Fibroblast of the aortic adventitia (primary cell): Measurements from ENCODE around the gene MEDAG. TPM values are rescaled to one million over a fixed set of nuclear protein-coding genes. Genes with fewer than 3 reads are reported as not detected.

Source experiments
- DNase-seq: peaks from one replicate; pipeline ENCODE4 v3.0.0-alpha.2; 2010; ENCODE audit warnings: low read depth
- H3K4me3 ChIP-seq: 2 replicates; pipeline ENCODE4 v1.5.1; 2011; ENCODE audit warnings: low read depth, mild to moderate bottlenecking, control low read depth, low read length, moderate library complexity
- CTCF ChIP-seq: IDR thresholded peaks from 2 replicates; pipeline ENCODE4 v1.5.1; 2011; ENCODE audit warnings: mild to moderate bottlenecking, low read length, control low read depth, inconsistent platforms; ENCODE audit not compliant: insufficient read depth
- total RNA-seq: library from RNA; depleted of rRNA; stranded (reverse); fragments of >200 nt; gene quantifications from 2 replicates; pipeline ENCODE4 v1.2.3, GENCODE V29; 2012; ENCODE audit warnings: low replicate concordance

Gene MEDAG
- total RNA-seq, 1 donor = 122 TPM

DNA sequence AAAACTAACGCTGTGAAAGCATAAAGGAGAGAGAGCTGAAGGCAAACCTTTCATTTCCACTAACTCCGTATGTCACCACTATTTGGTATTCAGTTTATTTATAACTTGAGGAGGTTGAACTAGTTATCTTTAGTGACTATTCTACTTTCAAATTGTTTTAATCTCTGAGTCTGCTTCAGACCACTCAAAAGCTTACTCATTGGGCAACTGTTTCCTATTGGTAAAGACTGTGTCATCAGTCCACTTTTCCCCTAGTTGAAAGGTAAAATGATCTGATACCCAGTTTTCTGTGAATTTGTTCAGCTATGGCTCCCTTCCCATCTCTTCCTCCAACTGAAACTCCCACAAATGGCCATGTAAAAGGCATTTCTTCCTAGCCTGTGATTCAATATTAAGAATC is 65.5 kb downstream of the MEDAG start:
- H3K4me3 ChIP-seq = no peak overlapping the region
- peak; percentile 59 for DNase-seq
- no peak for TF ChIP-seq CTCF

DNA sequence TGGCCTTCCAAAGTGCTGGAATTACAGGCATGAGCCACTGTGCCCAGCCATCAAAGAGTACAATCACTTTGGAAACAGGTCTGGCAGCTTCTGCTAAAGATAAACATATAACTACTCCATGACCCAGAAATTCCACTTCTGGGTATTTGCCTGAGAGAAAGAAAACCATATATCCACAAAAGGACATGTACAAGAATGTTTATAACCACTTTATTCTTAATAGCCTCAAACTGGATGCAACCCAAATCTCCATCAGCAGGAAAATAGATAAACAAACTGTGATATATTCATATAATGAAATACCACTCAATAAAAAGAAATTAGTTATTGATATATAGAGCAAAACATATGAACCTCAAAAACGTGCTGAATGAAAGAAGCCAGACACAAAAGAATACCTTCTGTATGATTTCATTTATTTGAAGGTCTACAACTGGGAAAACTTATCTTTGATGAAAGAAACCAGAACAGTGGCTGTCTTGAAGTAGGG is 66.9 kb downstream of the MEDAG start:
- DNase-seq = no peak
- TF ChIP-seq CTCF = no peak
- H3K4me3 ChIP-seq = no peak overlapping the region

- H3K4me3 ChIP-seq = no peak overlapping the region
- no peak for TF ChIP-seq CTCF
- no peak for DNase-seq
Observed at GRCh38 chr13:30974350-30974749, 68.3 kb downstream of the MEDAG start.

Other genes with a start within 250 kb of the MEDAG start
- gene ALOX5AP, start 170.7 kb upstream of the MEDAG start, total RNA-seq = not detected in 2 replicates
- gene TEX26, start 26.4 kb downstream of the MEDAG start, total RNA-seq = not detected in 2 replicates